ENCODE results near the gene KCNQ1.

- TF ChIP-seq POLR2A (IDR thresholded peaks at IDR 0.05; ENCODE audit: low read length): no peak
- no peak for TF ChIP-seq GATA1 (IDR thresholded peaks at IDR 0.05; ENCODE audit: low read depth, low read length)
Measured at GRCh38 chr11:2718817-2719438, 274.1 kb downstream of the KCNQ1 start.
